IMR-90 (cell line): ENCODE data around the gene WDFY2. TPM values are rescaled to one million over a fixed set of nuclear protein-coding genes. Genes with fewer than 3 reads are reported as not detected.
"Not testable (repeated sequence)": the region's sequence is repeated elsewhere in the genome, so short reads cannot be mapped to it uniquely, and the experiment has no call there.

Source experiments
- ATAC-seq: fragments of 200-7000 bp; cut with Tn5 transposase; 2 replicates; pipeline ENCODE4 v1.9.1; 2020; ENCODE audit warnings: low read depth, mild to moderate bottlenecking, moderate library complexity
- BruUV-seq: library from RNA; stranded (reverse); fragments of 400-500 nt; replicated peaks from 2 replicates; lab custom pipeline; 2021; lab: Mats Ljungman, UMichigan
- CTCF ChIA-PET: fragments of 300-600 bp; formaldehyde crosslinking; extraction: SDS; loops from one replicate; lab custom pipeline; 2021; ENCODE audit warnings: antibody characterized with exemption; lab: Yijun Ruan, JAX
- POLR2A ChIA-PET: fragments of 300-600 bp; sonication (Branson Sonifier 250); formaldehyde crosslinking; loops from one replicate; lab custom pipeline; 2022; ENCODE audit warnings: antibody characterized with exemption; ENCODE audit not compliant: unreplicated experiment; lab: Charles Lee
- DNase-seq: peaks from one replicate; pipeline ENCODE4 v3.0.0; 2013
- H2AFZ ChIP-seq: replicated peaks from 2 replicates; pipeline ENCODE3; 2013; ENCODE audit warnings: low read length, mild to moderate bottlenecking; ENCODE audit not compliant: poor library complexity
- H2AK5ac ChIP-seq: 2 replicates; pipeline ENCODE4 v1.6.1; 2013; ENCODE audit warnings: low read depth, low read length, inconsistent platforms
- H2AK9ac ChIP-seq: replicated peaks from 2 replicates; pipeline ENCODE3; 2013; ENCODE audit warnings: mild to moderate bottlenecking, low read depth, low read length, moderate library complexity; ENCODE audit not compliant: poor library complexity
- H2BK120ac ChIP-seq: 2 replicates; pipeline ENCODE4 v1.6.1; 2013; ENCODE audit warnings: low read depth, low read length, inconsistent platforms
- H2BK15ac ChIP-seq: 3 replicates; pipeline ENCODE4 v1.6.1; 2013; ENCODE audit warnings: low read depth, low read length, inconsistent platforms
- H2BK20ac ChIP-seq: 2 replicates; pipeline ENCODE4 v1.6.1; 2013; ENCODE audit warnings: low read depth, mild to moderate bottlenecking, inconsistent platforms, low read length, moderate library complexity
- H2BK5ac ChIP-seq: 2 replicates; pipeline ENCODE4 v1.6.1; 2013; ENCODE audit warnings: mild to moderate bottlenecking, low read depth, low read length, inconsistent platforms; ENCODE audit not compliant: poor library complexity, severe bottlenecking
- H3K14ac ChIP-seq: replicated peaks from 2 replicates; pipeline ENCODE4 v1.6.1; 2013; ENCODE audit warnings: low read depth, low read length, inconsistent platforms
- H3K18ac ChIP-seq: 2 replicates; pipeline ENCODE4 v1.6.1; 2013; ENCODE audit warnings: low read depth, low read length, control low read depth
- H3K23ac ChIP-seq: 2 replicates; pipeline ENCODE4 v1.6.1; 2013; ENCODE audit warnings: low read depth, low read length, inconsistent platforms
- H3K27ac ChIP-seq: 2 replicates; pipeline ENCODE4 v1.5.1; 2013; ENCODE audit warnings: mild to moderate bottlenecking, control low read depth, low read length; ENCODE audit not compliant: insufficient read depth
- H3K27me3 ChIP-seq: 2 replicates; pipeline ENCODE4 v1.6.1; 2013; ENCODE audit warnings: low read length; ENCODE audit not compliant: control insufficient read depth, insufficient read depth
- H3K36me3 ChIP-seq: 2 replicates; pipeline ENCODE4 v1.6.1; 2013; ENCODE audit warnings: low read length, mixed read lengths; ENCODE audit not compliant: control insufficient read depth, insufficient read depth
- H3K4ac ChIP-seq: 2 replicates; pipeline ENCODE4 v1.6.1; 2013; ENCODE audit warnings: low read depth, low read length, inconsistent platforms
- H3K4me1 ChIP-seq: 2 replicates; pipeline ENCODE4 v1.6.1; 2013; ENCODE audit warnings: low read length, mixed read lengths; ENCODE audit not compliant: control insufficient read depth, insufficient read depth
- H3K4me2 ChIP-seq: 2 replicates; pipeline ENCODE4 v1.6.1; 2013; ENCODE audit warnings: low read depth, mild to moderate bottlenecking, control low read depth, low read length, moderate library complexity
- H3K4me3 ChIP-seq: 2 replicates; pipeline ENCODE4 v1.5.1; 2013; ENCODE audit warnings: low read depth, mild to moderate bottlenecking, control low read depth, low read length, moderate library complexity; ENCODE audit not compliant: insufficient read depth
- H3K56ac ChIP-seq: 2 replicates; pipeline ENCODE4 v1.6.1; 2013; ENCODE audit warnings: low read length, inconsistent platforms; ENCODE audit not compliant: insufficient read depth; ENCODE audit errors: extremely low read depth
- H3K79me1 ChIP-seq, 2 experiments: 2 replicates each; pipeline ENCODE4 v1.6.1; 2013; ENCODE audit warnings: low read length in 2 of 2, inconsistent platforms in 1 of 2, low read depth in 1 of 2
- H3K9ac ChIP-seq: 2 replicates; pipeline ENCODE4 v1.6.1; 2013; ENCODE audit warnings: low read depth, low read length, control low read depth
- H3K9me1 ChIP-seq: 2 replicates; pipeline ENCODE4 v1.6.1; 2013; ENCODE audit warnings: low read length, inconsistent platforms; ENCODE audit not compliant: insufficient read depth
- H3K9me3 ChIP-seq: 2 replicates; pipeline ENCODE4 v1.6.1; 2013; ENCODE audit warnings: low read length; ENCODE audit not compliant: control insufficient read depth, insufficient read depth
- H4K20me1 ChIP-seq: 2 replicates; pipeline ENCODE4 v1.6.1; 2013; ENCODE audit warnings: low read length, inconsistent platforms; ENCODE audit not compliant: insufficient read depth
- H4K5ac ChIP-seq: 2 replicates; pipeline ENCODE4 v1.6.1; 2013; ENCODE audit warnings: mild to moderate bottlenecking, low read depth, low read length, control low read depth
- H4K8ac ChIP-seq, 2 experiments: 2 replicates each; pipeline ENCODE4 v1.6.1; 2013; ENCODE audit warnings: low read depth in 2 of 2, low read length in 2 of 2, control low read depth in 1 of 2, inconsistent platforms in 1 of 2
- H4K91ac ChIP-seq: 2 replicates; pipeline ENCODE4 v1.6.1; 2013; ENCODE audit warnings: low read depth, low read length, inconsistent platforms; ENCODE audit not compliant: insufficient read depth
- WGBS, 2 experiments: methylation state at CpG; one replicate each; pipeline versions ENCODE4 v1.1.5 to v1.1.7; 2013; ENCODE audit warnings: missing lambda C conversion rate in 2 of 2; ENCODE audit not compliant: insufficient read length in 1 of 2; ENCODE audit errors: extremely low coverage in 2 of 2; 5-methylcytosine and 5-hydroxymethylcytosine counted together
- dilution Hi-C: fragments of 300-500 bp; cut with HindIII; formaldehyde crosslinking; loops from one replicate; pipeline ENCODE4 v1.14.3; 2018; ENCODE audit warnings: low sequenced_read_pairs; ENCODE audit not compliant: unreplicated experiment
- in situ Hi-C: fragments of 300-500 bp; cut with MboI; formaldehyde crosslinking; loops from 3 replicates; pipeline ENCODE4 v1.14.3; 2019; ENCODE audit warnings: low sequenced_read_pairs, inconsistent platforms, mixed read lengths
- intact Hi-C: fragments of 100-400 bp; cut with micrococcal nuclease; formaldehyde crosslinking; loops from 2 replicates; pipeline ENCODE4 v1.10.0; 2022
- polyA plus RNA-seq, 3 experiments: library from polyadenylated mRNA; depleted of rRNA; stranded (reverse); fragments of >200 nt; gene quantifications; 2 replicates each; pipeline ENCODE4 v1.2.3, GENCODE V29; 2012; ENCODE audit warnings: low replicate concordance in 1 of 3
- total RNA-seq: library from RNA; depleted of rRNA; stranded (reverse); fragments of >200 nt; gene quantifications from 2 replicates; pipeline ENCODE4 v1.2.3, GENCODE V29; 2012

Gene WDFY2
- total and polyA plus RNA-seq, 2 of the 4 experiments (the other 2 are of a cell fraction), result 4.3 to 5.4 TPM

- H2BK20ac ChIP-seq, H3K4ac ChIP-seq, H3K56ac ChIP-seq, intact Hi-C loops, H2AK5ac ChIP-seq, H3K4me1 ChIP-seq, H3K9ac ChIP-seq, H3K9me3 ChIP-seq, H3K27me3 ChIP-seq, H4K8ac ChIP-seq, H4K5ac ChIP-seq, H3K4me3 ChIP-seq, H2BK15ac ChIP-seq, H3K9me1 ChIP-seq, H2BK5ac ChIP-seq, ATAC-seq, CTCF ChIA-PET, dilution Hi-C loops, POLR2A ChIA-PET, H2AK9ac ChIP-seq, BruUV-seq, H3K4me2 ChIP-seq, H2BK120ac ChIP-seq, H4K91ac ChIP-seq, H3K36me3 ChIP-seq, H3K14ac ChIP-seq, H2AFZ ChIP-seq, in situ Hi-C loops, H3K23ac ChIP-seq, DNase-seq, H3K18ac ChIP-seq, H3K27ac ChIP-seq, H4K20me1 ChIP-seq: not testable (repeated sequence)
- WGBS, 2 experiments, result no CpG with 5 or more reads among the region's 3 CpGs
- H3K79me1 ChIP-seq, result peaks cover 6 to 32% of the 10 kb centered on the region in 2 experiments
Observed at GRCh38 chr13:51652193-51652592, 67.9 kb downstream of the WDFY2 start.
